NB4 (cell line): Measurements from ENCODE around the gene HSPB6.

ENCODE experiments used
- CTCF ChIP-seq: IDR thresholded peaks from one replicate; pipeline ENCODE4 v1.5.1; 2012; ENCODE audit warnings: low read depth, low read length
- POLR2A ChIP-seq: IDR thresholded peaks from 2 replicates; pipeline ENCODE4 v1.6.1; 2011; ENCODE audit warnings: mild to moderate bottlenecking; ENCODE audit not compliant: insufficient read length; ENCODE audit errors: extremely low read depth

GRCh38 chr19:35792888-35793287, 36.1 kb upstream of the HSPB6 start:
- TF ChIP-seq POLR2A: no peak
- no peak for TF ChIP-seq CTCF
